Posterior vena cava (tissue), 2 donors: ENCODE data around the gene SMYD4. TPM values are rescaled to one million over a fixed set of nuclear protein-coding genes. Genes with fewer than 3 reads are reported as not detected.
"Not testable (repeated sequence)": the region's sequence is repeated elsewhere in the genome, so short reads cannot be mapped to it uniquely, and the experiment has no call there.

Source experiments
- DNase-seq: peaks from one replicate; pipeline ENCODE4 v3.0.0-alpha.2; 2020; ENCODE audit warnings: low spot score
- intact Hi-C, 2 donors: fragments of 100-400 bp; cut with DNase I; formaldehyde crosslinking; loops; one replicate each; pipeline versions ENCODE4 v1.14.1 to v1.14.2; 2022 to 2023
- total RNA-seq, 2 donors: library from RNA; stranded (reverse); fragmentation: NEBNext Ultra II Directional; extraction: Animal tissue kit (Norgen Biotek cat#: 25700); gene quantifications; one replicate each; pipeline ENCODE4 v1.2.1, GENCODE V29; 2021
- donor health status: DM: yes; HTN: yes; CAD: no.
- donor health status: DM: yes; HTN: yes; CAD: no.

The SMYD4 gene
- total RNA-seq, 2 donors from 2014 or later, result 16.8 to 19.7 TPM

DNA sequence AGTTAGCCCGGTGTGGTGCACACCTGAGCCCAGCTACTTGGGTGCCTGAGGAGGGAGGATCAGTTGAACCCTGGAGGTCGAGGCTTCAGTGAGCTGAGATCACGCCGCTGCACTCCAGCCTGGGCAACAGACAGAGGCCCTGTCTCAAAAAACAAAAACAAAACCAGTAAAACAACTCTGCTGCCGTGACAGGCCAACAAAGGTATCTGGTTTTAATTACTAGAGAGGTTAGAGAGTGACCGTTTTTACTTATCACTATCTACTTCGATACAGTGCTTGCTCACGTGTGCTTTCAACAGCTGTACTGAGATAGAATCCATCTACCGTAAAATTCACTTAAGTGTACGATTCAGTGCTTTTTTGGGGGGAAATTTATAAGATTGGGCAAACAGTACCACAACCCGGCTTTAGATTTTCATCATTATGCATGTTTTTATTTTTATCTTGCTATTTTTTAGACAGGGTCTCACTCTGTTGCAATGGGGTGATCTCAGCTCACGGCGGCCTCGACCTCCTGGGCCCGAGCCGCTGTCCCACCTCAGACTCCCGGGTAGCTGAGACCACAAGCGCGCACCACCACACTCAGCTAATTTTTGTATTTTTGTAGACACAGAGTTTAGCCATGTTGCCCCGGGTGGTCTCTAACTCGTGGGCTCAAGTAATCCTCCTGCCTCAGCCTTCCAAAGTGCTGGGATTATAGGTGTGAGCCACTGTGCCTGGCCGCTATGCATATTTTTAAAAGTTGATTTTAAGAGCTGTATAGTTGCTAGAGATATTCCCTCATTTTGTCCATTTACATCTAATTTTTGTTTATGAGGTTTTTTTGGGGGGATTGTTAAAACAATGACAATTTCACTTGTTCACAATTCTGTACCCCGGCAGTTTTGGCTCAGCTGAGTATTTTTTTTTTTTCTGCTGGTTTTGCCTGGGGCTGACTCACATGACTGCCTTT lies 36.9 kb downstream of the SMYD4 start:
- intact Hi-C loops, result no loop called here
- no peak for DNase-seq

DNA sequence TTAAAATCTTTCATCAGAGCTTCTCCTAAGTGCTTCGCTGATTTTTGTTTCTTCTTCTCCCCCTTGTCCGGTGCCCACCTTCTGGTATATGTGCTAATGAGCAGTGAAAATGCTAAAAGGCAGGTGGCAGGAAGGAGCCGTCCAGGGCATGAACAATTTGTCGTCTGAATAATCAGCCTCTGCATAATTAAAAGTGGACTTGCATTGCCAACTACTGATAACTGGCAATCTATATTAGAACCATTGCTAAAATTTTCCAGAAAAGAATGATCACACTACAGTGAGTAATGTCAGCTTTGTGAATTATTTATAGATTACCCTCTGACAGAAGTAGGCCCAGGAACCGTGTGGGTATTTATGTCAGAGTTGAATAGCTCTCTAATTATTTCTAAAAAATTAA lies 39.8 kb downstream of the SMYD4 start:
- intact Hi-C loops, result loop anchor here in 1 of 2 donors (5.0 kb wide), 1 partner anchor 42 kb away; the partner anchor contains the start of gene RPA1
- DNase-seq, result peak; percentile 28

DNA sequence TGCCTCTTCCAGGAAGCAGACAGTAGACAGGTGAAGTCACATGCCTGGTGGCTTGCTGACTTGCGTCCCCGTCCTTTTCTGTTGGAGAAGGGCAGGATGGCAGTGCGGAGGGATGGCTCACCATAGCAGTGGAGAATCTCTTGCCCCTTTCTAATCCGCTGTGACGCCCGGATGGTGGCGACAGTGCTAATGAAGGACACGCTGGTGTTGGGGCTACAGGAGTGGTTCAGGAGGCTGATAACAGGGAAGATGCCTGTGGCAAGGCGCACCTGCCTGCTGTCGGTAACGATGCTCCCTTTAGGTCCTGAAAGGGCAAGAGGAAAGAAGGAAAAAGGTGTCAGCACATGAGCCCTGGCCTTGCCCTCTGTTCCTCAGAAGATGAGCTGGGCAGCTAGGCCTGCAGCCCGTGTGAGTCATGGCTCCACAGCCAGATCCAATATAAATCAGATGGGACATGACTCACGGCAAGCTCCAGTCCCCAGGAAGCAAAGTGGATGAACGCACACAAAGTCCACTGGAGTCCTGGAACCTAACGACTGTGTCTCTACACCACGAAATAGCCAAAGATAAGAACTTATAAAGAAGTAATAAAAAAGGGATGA lies 42.3 kb downstream of the SMYD4 start:
- intact Hi-C loops, result loop anchor here in 1 of 2 donors (5.0 kb wide), 1 partner anchor 45 kb away; the partner anchor contains the start of gene RPA1
- peak; percentile 91 for DNase-seq

DNA sequence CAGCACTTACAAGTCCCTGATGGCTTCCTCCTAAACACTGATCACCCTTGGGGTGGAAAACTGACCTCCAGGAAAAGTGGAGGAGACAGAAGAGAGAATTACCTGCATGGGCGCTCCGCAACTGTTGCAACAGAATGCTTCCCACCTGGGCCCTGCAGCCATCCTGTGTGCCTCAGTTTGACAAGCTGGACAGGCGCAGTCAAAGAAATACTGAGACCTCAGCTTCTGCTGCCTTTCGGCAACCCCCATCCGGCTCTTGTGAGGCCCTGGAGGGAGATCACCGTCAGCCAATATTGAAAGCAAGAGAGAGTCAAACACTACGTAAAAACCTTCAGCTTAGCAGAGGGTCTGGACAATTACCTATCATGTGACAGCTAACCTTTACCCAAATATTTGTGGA lies 43.0 kb downstream of the SMYD4 start:
- intact Hi-C loops, result loop anchor here in 1 of 2 donors (5.0 kb wide), 1 partner anchor 46 kb away; the partner anchor contains the start of gene RPA1
- DNase-seq, result peak; percentile 72

DNA sequence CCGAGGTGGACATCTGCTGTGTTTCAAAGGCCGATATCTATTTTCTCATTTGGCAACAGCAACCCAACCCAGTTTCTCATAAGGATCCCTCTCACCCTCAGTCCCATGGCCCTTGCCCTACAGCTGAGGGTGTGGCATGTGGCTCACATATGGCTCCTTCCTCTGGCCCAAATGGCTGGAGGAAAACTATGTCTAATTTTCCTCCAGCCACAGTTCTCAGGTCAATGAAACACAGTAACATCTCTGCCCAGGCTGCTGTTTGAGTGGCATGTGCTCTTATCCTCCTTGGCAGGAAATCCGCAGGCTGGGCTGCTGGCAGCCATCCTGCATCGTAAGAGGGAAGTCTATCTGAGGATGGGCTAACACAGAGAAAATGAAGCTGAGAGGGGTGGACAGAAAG lies 43.8 kb downstream of the SMYD4 start:
- intact Hi-C loops, result loop anchor here in 1 of 2 donors (2.0 to 5.0 kb wide), 2 partner anchors 46 to 65 kb away; partner anchors contain the start of gene RPA1

DNA sequence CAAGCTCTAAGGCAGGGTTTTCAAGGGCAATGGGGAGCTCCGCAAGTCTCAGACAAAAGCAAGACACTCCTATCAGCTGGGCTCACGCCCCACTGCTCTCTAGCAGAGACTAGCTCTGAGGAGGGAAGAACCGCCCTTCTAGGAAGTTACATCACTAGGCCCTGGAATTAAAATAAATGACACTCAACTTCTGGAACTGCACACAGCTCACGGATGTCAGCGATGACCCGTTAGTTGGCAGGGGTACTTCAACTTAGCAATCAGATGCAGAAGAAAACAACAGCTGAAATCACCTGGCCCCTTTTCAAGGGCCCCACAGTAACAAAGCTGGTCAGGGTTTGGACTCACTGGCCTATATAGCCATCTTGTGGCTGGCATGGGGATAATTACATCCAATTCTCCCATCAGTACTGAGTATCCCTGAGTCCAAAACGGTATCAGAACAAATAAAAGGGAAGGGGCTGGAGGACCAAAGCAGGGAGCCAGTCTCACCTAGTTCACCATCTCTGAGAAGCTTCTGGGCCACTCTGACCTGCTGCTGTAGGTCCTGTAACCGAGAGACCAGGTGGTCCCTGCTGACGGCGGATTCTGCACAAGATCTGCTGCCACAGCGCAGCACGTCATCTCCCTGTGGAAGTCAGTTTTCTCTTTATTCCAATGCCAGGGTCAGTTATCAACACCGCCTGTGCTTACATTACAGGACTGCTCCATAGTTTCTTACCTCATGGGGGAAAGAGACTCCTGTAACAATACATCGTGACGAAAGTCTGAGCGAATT lies 45.7 kb downstream of the SMYD4 start:
- peak; percentile 95 for DNase-seq

More for the DNA sequence above, 43.8 kb downstream of the SMYD4 start:
- DNase-seq, result peak; percentile 74

DNA sequence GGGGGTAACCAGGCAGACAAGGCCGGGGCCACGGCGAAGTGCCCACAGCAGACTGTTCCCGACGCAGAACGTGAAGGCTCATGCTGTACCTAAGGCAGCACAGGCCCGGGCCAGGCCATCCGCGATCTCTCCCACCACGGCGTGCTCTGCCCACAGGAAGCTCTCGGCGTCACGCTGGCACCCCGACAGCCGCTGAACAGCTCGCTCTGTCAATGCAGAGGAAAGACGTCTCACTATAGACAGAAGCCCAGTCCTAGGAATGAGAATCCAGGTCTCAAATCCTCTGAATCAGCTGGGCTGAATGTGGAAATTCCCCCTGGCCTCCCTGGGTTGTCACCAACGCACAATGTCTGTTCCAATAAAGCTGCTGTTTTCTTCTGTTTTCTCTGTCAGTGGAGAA lies 46.4 kb downstream of the SMYD4 start:
- peak; percentile 88 for DNase-seq

More for the DNA sequence above, 45.7 kb downstream of the SMYD4 start:
- intact Hi-C loops, result loop anchor here (2.0 to 5.0 kb wide), 3 partner anchors 19 to 63 kb away; no protein-coding TSS in a partner anchor

DNA sequence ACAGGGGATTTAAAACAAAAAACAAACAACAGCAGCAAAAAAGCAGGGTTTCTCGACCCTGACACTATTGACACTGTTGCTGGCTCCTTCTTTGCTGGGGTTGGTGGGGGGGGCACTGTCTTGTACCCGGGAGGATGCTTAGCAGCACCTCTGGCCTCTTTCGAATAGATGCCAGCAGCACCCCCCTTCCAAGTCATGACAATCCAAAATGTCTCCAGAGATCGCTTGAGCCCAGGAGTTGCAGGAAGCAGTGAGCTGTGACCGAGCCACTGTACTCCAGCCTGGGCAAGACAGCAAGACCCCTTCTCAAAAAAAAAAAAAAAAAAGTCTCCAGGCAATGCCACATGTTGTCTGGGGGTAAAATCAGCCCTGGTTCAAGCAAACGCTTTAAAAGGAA lies 47.5 kb downstream of the SMYD4 start:
- intact Hi-C loops, result loop anchor here in 1 of 2 donors (2.0 to 5.0 kb wide), 2 partner anchors 17 to 55 kb away; no protein-coding TSS in a partner anchor
- no peak for DNase-seq

More for the DNA sequence above, 46.4 kb downstream of the SMYD4 start:
- intact Hi-C loops, result loop anchor here in 1 of 2 donors (2.0 to 5.0 kb wide), 2 partner anchors 18 to 56 kb away; no protein-coding TSS in a partner anchor

DNA sequence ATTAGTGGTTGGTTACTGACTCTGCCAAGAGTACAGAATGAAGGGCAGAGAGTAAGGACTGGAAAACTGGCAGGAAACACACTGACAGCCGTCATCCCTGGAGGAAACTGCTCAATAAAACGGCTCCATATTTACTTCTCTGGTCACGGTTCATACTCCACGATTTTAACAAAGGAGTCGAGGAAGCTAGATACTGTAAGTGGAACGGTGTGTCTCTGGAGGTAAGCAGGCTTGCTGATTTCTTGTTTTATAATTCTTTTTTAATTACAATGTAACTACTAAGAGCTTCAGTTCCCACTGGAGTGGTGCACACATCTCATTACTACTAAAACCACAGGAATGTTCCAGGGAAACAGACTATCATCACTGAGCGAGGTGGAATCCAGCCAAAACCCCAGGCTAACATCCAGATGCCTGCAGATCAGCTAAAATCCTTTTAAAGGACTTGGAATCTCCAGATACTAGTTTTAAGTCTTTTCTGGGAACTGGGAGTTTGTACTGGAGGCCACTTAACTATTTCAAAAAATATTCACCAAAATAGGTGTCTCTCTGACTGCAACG lies 50.1 kb downstream of the SMYD4 start:
- DNase-seq, result peak; percentile 95
- intact Hi-C loops, result loop anchor here in 1 of 2 donors (5.0 kb wide), 1 partner anchor 52 kb away; no protein-coding TSS in a partner anchor

DNA sequence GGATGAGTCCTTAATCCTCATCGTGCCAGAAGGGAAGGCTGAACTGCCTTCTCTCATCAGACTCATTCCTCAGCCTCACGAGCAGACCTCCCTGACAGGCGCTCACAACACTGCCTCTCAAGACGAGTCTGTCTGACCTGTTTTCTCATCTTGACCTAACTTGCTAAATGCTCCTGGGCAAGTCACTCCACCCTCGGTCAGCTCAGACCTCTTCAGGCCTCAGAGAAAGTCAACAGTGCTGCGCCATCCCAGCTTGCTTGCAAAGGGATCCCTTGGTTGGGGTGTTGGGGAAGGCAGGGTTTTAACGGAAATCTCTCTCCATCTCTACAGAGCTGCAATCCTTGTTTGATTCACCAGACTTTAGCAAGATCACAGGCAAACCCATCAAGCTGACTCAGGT lies 52.8 kb downstream of the SMYD4 start:
- intact Hi-C loops, result no loop called here

DNA sequence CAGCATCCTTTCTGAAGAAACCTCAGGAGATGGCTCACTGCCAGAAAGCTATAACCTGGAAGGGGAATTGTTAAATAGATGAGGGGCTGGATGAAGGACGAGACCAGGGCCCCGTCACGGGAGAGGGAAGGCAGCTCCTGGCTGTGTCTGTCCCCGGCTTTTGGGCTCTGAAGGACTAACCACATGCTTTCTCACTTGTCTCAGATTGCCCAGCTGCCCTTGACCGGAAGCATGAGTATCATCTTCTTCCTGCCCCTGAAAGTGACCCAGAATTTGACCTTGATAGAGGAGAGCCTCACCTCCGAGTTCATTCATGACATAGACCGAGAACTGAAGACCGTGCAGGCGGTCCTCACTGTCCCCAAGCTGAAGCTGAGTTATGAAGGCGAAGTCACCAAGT lies 53.4 kb downstream of the SMYD4 start:
- intact Hi-C loops, result no loop called here
- no peak for DNase-seq

More for the DNA sequence above, 52.8 kb downstream of the SMYD4 start:
- no peak for DNase-seq

DNA sequence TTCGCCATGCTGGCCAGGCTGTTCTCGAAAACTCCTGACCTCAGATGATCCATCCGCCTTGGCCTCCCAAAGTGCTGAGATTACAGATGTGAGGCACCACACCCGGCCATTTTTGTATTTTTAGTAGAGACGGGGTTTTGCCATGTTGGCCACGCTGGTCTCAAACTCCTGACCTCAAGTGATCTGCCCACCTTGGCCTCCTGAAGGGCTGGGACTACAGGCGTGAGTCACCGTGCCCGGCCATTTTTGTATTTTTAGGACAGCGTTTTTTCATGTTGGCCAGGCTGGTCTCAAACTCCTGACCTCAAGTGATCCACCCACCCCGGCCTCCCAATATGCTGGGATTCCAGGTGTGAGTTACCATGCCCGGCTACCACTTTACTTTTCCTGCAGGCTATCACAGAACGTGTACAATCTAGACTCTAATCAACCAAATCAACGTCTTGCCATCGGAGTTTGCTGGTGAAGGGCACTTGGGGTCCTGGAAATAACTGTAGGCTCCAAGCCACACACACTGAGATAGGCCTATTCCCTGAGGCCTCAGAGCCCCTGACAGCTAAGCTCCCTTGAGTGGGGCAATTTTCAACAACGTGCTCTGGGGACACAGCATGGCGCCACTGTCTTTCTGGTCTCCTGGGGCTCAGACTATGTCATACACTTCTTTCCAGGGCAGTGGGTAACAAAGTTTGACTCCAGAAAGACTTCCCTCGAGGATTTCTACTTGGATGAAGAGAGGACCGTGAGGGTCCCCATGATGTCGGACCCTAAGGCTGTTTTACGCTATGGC lies 55.1 kb downstream of the SMYD4 start:
- intact Hi-C loops, result no loop called here

DNA sequence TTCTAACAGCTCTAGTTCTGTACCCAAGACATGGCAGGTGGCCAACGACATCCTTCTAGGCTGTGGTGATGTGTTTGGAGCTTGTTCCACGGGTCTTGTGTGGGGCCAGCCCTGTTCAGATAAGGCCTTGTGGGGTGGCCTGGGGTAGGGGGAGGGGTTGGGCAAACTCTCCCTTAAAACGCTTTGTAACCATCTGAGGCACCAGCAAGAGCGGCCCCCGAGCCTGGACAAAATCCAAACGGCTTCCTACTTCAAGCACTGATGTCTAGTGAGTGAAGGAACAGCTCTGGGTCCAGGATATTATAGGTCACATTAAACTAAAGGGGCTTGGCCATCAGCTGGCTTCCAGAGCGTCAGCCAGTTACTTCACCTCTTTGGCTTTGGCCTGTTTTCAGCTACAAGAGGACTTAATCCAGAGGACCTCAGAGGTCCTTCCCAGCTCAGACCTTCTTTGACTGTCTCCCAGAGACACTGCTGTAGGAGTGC lies 56.0 kb downstream of the SMYD4 start:
- intact Hi-C loops, result no loop called here
- DNase-seq, result no peak

More for the DNA sequence above, 55.1 kb downstream of the SMYD4 start:
- DNase-seq, result no peak

DNA sequence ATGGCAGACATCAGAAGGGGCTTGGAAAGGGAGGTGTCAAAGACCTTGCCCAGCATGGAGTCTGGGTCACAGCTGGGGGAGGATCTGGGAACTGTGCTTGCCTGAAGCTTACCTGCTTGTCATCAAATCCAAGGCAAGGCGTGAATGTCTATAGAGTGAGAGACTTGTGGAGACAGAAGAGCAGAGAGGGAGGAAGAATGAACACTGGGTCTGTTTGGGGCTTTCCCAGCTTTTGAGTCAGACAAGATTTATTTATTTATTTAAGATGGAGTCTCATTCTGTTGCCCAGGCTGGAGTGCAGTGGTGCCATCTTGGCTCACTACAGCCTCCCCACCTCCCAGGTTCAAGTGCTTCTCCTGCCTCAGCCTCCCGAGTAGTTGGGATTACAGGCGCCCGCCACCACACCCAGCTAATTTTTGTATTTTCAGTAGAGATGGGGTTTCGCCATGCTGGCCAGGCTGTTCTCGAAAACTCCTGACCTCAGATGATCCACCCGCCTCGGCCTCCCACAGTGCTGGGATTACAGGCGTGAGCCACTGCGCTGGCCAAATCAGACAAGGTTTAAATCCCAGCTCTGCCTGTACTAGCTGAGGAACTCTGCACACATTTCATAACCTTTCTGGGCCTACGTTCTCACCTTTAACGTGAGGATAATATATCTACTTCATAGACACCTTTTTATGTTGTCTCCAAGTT lies 56.6 kb downstream of the SMYD4 start:
- intact Hi-C loops, result not testable (repeated sequence)

DNA sequence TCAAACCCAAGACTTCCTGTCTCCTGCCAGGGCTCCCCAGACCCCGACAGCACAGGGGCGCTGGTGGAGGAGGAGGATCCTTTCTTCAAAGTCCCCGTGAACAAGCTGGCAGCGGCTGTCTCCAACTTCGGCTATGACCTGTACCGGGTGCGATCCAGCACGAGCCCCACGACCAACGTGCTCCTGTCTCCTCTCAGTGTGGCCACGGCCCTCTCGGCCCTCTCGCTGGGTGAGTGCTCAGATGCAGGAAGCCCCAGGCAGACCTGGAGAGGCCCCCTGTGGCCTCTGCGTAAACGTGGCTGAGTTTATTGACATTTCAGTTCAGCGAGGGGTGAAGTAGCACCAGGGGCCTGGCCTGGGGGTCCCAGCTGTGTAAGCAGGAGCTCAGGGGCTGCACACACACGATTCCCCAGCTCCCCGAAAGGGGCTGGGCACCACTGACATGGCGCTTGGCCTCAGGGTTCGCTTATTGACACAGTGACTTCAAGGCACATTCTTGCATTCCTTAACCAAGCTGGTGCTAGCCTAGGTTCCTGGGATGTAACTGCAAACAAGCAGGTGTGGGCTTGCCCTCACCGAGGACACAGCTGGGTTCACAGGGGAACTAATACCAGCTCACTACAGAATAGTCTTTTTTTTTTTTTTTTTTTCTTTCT lies 59.8 kb downstream of the SMYD4 start:
- no peak for DNase-seq
- intact Hi-C loops, result no loop called here

More for the DNA sequence above, 56.6 kb downstream of the SMYD4 start:
- not testable (repeated sequence) for DNase-seq

DNA sequence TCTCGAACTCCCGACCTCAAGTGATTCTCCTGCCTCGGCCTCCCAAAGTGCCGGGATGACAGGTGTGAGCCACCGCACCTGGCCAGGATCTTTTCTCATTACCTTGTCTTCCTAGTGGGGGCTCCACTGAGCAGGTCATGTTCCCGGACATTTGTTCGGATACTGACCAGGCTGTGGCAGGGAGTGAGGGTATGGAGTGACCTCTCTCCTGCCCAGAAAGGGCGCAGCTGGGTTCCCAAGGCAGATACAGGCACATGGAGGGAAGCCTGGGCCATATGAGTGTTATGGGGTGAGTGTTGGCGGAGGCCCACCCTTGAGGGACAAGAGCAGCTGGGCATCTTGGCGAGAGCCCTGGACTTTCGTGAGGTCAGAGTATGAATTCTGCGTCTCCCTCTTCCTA lies 62.3 kb downstream of the SMYD4 start:
- intact Hi-C loops, result no loop called here
- no peak for DNase-seq
